GM23338 (cell line): ENCODE measurements around the gene ANO6. TPM values are rescaled to one million over a fixed set of nuclear protein-coding genes. Genes with fewer than 3 reads are reported as not detected.

Experiments
- ATAC-seq: fragments of 200-7000 bp; cut with Tn5 transposase; 3 replicates; pipeline ENCODE4 v1.9.1; 2020
- DNase-seq: peaks from one replicate; pipeline ENCODE4 v3.0.0-alpha.2; 2015; ENCODE audit warnings: low spot score
- H2AFZ ChIP-seq: fragments of 200-600 bp; sonication (generic); 2 replicates; pipeline ENCODE4 v1.8.0; 2016; ENCODE audit warnings: antibody characterized with exemption, mild to moderate bottlenecking, moderate library complexity
- H3F3A ChIP-seq: fragments of 200-600 bp; sonication (generic); replicated peaks from 2 replicates; pipeline ENCODE4 v1.8.0; 2017; ENCODE audit warnings: antibody characterized with exemption, mixed run types, low read depth
- H3K27ac ChIP-seq: fragments of 200-600 bp; sonication (generic); 2 replicates; pipeline ENCODE4 v1.6.1; 2016; ENCODE audit warnings: low read depth
- H3K27me3 ChIP-seq: fragments of 200-600 bp; sonication (generic); 2 replicates; pipeline ENCODE4 v1.8.0; 2016; ENCODE audit warnings: mild to moderate bottlenecking, mixed run types, moderate library complexity; ENCODE audit not compliant: insufficient read depth
- H3K36me3 ChIP-seq: fragments of 200-600 bp; sonication (generic); 2 replicates; pipeline ENCODE4 v1.8.0; 2016; ENCODE audit warnings: mild to moderate bottlenecking; ENCODE audit not compliant: insufficient read depth
- H3K4me1 ChIP-seq: fragments of 200-600 bp; sonication (generic); 2 replicates; pipeline ENCODE4 v1.8.0; 2016; ENCODE audit warnings: mild to moderate bottlenecking, moderate library complexity; ENCODE audit not compliant: insufficient read depth
- H3K4me2 ChIP-seq: fragments of 200-600 bp; sonication (generic); 2 replicates; pipeline ENCODE4 v1.7.1; 2017; ENCODE audit warnings: mixed run types
- H3K4me3 ChIP-seq: fragments of 200-600 bp; sonication (generic); 2 replicates; pipeline ENCODE4 v1.6.1; 2016; ENCODE audit warnings: mixed run types
- H3K79me2 ChIP-seq: fragments of 200-600 bp; sonication (generic); replicated peaks from 2 replicates; pipeline ENCODE4 v1.8.0; 2017; ENCODE audit warnings: mild to moderate bottlenecking; ENCODE audit not compliant: insufficient read depth
- H3K9me2 ChIP-seq: fragments of 200-600 bp; sonication (generic); 2 replicates; pipeline ENCODE4 v1.8.0; 2017; ENCODE audit not compliant: insufficient read depth
- H4K20me1 ChIP-seq: fragments of 200-600 bp; sonication (generic); replicated peaks from 2 replicates; pipeline ENCODE4 v1.8.0; 2017; ENCODE audit warnings: mild to moderate bottlenecking; ENCODE audit not compliant: insufficient read depth
- H3K27ac Mint-ChIP-seq: 2 replicates; pipeline ENCODE4 v1.8.0; 2020; ENCODE audit warnings: inconsistent platforms, mild to moderate bottlenecking, moderate library complexity, mixed read lengths
- H3K27me3 Mint-ChIP-seq: 3 replicates; pipeline ENCODE4 v1.8.0; 2022; ENCODE audit warnings: low read depth, mild to moderate bottlenecking, moderate library complexity, mixed read lengths, inconsistent platforms; ENCODE audit not compliant: insufficient read depth, poor library complexity
- H3K36me3 Mint-ChIP-seq: 3 replicates; pipeline ENCODE4 v1.8.0; 2021; ENCODE audit warnings: low read depth, mild to moderate bottlenecking, inconsistent platforms, moderate library complexity, mixed read lengths
- H3K4me1 Mint-ChIP-seq: 3 replicates; pipeline ENCODE4 v1.8.0; 2020; ENCODE audit warnings: mild to moderate bottlenecking, inconsistent platforms, mixed read lengths
- H3K4me3 Mint-ChIP-seq: 3 replicates; pipeline ENCODE4 v1.8.0; 2021; ENCODE audit warnings: moderate library complexity, mild to moderate bottlenecking, inconsistent platforms, mixed read lengths
- H3K9me3 Mint-ChIP-seq: 3 replicates; pipeline ENCODE4 v1.8.0; 2020; ENCODE audit warnings: moderate library complexity, mild to moderate bottlenecking, inconsistent platforms, mixed read lengths
- CREB1 ChIP-seq: fragments of 250-450 bp; sonication (Bioruptor Pico); IDR thresholded peaks from 2 replicates; pipeline ENCODE4 v1.5.0; 2020; ENCODE audit warnings: low read depth, mild to moderate bottlenecking, moderate library complexity
- CTCF ChIP-seq, 2 experiments: fragments of 200-600 bp in 1 of 2; sonication (generic) in 1 of 2; conservative IDR thresholded peaks; 2 replicates each; pipeline versions ENCODE4 v1.5.1 to v1.6.1; 2016 to 2017; ENCODE audit warnings: antibody characterized with exemption in 2 of 2, low read depth in 2 of 2, mild to moderate bottlenecking in 2 of 2, moderate library complexity in 1 of 2
- EZH2 ChIP-seq: fragments of 200-600 bp; sonication (generic); IDR thresholded peaks from one replicate; pipeline ENCODE4 v1.8.0; 2017; ENCODE audit warnings: antibody characterized with exemption, mild to moderate bottlenecking, low read depth; ENCODE audit not compliant: unreplicated experiment
- EZH2phosphoT487 ChIP-seq: fragments of 200-600 bp; sonication (generic); IDR thresholded peaks from one replicate; pipeline ENCODE4 v1.8.1; 2018; ENCODE audit warnings: antibody characterized with exemption; ENCODE audit not compliant: unreplicated experiment
- JUNB ChIP-seq: IDR thresholded peaks from one replicate; pipeline ENCODE4 v1.6.1; 2016; ENCODE audit warnings: antibody characterized with exemption; ENCODE audit not compliant: unreplicated experiment
- NANOG ChIP-seq: IDR thresholded peaks from 2 replicates; pipeline ENCODE4 v1.6.1; 2016; ENCODE audit warnings: antibody characterized with exemption, borderline replicate concordance
- POLR2AphosphoS5 ChIP-seq: IDR thresholded peaks from 2 replicates; pipeline ENCODE4 v1.6.1; 2016; ENCODE audit warnings: antibody characterized with exemption, low read depth
- STAT1 ChIP-seq: IDR thresholded peaks from one replicate; pipeline ENCODE4 v1.6.1; 2016; ENCODE audit warnings: antibody characterized with exemption; ENCODE audit not compliant: unreplicated experiment
- ZNF114 ChIP-seq: fragments of 250-450 bp; sonication (Bioruptor Pico); IDR thresholded peaks from 2 replicates; pipeline ENCODE4 v1.5.0; 2020; ENCODE audit warnings: mild to moderate bottlenecking, moderate library complexity
- ZNF331 ChIP-seq: fragments of 250-450 bp; sonication (Bioruptor Pico); IDR thresholded peaks from 2 replicates; pipeline ENCODE4 v1.5.0; 2020; ENCODE audit warnings: low read depth, mild to moderate bottlenecking, moderate library complexity
- polyA plus RNA-seq: library from polyadenylated mRNA; unstranded; fragments of >200 nt; fragmentation: Nextera tagmentation; extraction: Ambion mirVana; gene quantifications from 2 replicates; pipeline ENCODE4 v1.2.1, GENCODE V29; 2016
- total RNA-seq: library from RNA; depleted of rRNA; stranded (reverse); fragments of >200 nt; shearing (Covaris generic); gene quantifications from 2 replicates; pipeline ENCODE4 v1.2.3, GENCODE V29; 2014
- TF ChIP-seq, protein P1 (sequence below): IDR thresholded peaks from 2 replicates; pipeline ENCODE4 v1.6.1; 2016; ENCODE audit warnings: antibody characterized with exemption
- TF ChIP-seq, protein P2 (sequence below): IDR thresholded peaks from one replicate; pipeline ENCODE4 v1.6.1; 2018; ENCODE audit warnings: antibody characterized with exemption; ENCODE audit not compliant: unreplicated experiment
- TF ChIP-seq, protein P3 (sequence below): fragments of 250-450 bp; sonication (Bioruptor Pico); IDR thresholded peaks from 2 replicates; pipeline ENCODE4 v1.5.0; 2020; ENCODE audit warnings: mild to moderate bottlenecking, moderate library complexity

The ANO6 gene
- total and polyA plus RNA-seq, 2 experiments from 2014 or later: 21.1 to 48.9 TPM

GRCh38 chr12:45337835-45338234, 121.9 kb downstream of the ANO6 start:
- H3K36me3 Mint-ChIP-seq: no peaks in the 10 kb centered on the region
- peaks cover 26% of the 10 kb centered on the region for H3K4me1 Mint-ChIP-seq
- H3K9me3 Mint-ChIP-seq: no peaks in the 10 kb centered on the region
- Histone ChIP-seq H3K9me2 (no peaks in the 10 kb centered on the region), H3K27ac (no peak overlapping the region), H4K20me1 (no peaks in the 10 kb centered on the region), H2AFZ (no peak overlapping the region), H3K4me3 (no peak overlapping the region), H3K4me1 (peaks cover 13% of the 10 kb centered on the region; the same call in 1 of the 2 replicates), H3K27me3 (no peaks in the 10 kb centered on the region), H3K79me2 (no peaks in the 10 kb centered on the region), H3K4me2 (no peak overlapping the region), H3F3A (no peaks in the 10 kb centered on the region), H3K36me3 (no peaks in the 10 kb centered on the region)
- 0 out of 2 replicates have a peak overlapping the region, but pooled peaks have one; percentile 71 for H3K27ac Mint-ChIP-seq
- TF ChIP-seq CTCF (conservative IDR thresholded peaks at IDR 0.05; ENCODE audit: low read depth in 2 of 2): no peak
- no peak for TF ChIP-seq ZNF331 (CRISPR knock-in tag)
- no peak for TF ChIP-seq POLR2AphosphoS5
- TF ChIP-seq, protein P1, sequence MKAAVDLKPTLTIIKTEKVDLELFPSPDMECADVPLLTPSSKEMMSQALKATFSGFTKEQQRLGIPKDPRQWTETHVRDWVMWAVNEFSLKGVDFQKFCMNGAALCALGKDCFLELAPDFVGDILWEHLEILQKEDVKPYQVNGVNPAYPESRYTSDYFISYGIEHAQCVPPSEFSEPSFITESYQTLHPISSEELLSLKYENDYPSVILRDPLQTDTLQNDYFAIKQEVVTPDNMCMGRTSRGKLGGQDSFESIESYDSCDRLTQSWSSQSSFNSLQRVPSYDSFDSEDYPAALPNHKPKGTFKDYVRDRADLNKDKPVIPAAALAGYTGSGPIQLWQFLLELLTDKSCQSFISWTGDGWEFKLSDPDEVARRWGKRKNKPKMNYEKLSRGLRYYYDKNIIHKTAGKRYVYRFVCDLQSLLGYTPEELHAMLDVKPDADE: no peak
- no peak for TF ChIP-seq EZH2
- no peak for TF ChIP-seq ZNF114
- no peak for TF ChIP-seq JUNB
- TF ChIP-seq, protein P2, sequence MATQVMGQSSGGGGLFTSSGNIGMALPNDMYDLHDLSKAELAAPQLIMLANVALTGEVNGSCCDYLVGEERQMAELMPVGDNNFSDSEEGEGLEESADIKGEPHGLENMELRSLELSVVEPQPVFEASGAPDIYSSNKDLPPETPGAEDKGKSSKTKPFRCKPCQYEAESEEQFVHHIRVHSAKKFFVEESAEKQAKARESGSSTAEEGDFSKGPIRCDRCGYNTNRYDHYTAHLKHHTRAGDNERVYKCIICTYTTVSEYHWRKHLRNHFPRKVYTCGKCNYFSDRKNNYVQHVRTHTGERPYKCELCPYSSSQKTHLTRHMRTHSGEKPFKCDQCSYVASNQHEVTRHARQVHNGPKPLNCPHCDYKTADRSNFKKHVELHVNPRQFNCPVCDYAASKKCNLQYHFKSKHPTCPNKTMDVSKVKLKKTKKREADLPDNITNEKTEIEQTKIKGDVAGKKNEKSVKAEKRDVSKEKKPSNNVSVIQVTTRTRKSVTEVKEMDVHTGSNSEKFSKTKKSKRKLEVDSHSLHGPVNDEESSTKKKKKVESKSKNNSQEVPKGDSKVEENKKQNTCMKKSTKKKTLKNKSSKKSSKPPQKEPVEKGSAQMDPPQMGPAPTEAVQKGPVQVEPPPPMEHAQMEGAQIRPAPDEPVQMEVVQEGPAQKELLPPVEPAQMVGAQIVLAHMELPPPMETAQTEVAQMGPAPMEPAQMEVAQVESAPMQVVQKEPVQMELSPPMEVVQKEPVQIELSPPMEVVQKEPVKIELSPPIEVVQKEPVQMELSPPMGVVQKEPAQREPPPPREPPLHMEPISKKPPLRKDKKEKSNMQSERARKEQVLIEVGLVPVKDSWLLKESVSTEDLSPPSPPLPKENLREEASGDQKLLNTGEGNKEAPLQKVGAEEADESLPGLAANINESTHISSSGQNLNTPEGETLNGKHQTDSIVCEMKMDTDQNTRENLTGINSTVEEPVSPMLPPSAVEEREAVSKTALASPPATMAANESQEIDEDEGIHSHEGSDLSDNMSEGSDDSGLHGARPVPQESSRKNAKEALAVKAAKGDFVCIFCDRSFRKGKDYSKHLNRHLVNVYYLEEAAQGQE: no peak
- no peak for TF ChIP-seq NANOG
- TF ChIP-seq CREB1 (CRISPR knock-in tag): no peak
- TF ChIP-seq, protein P3, sequence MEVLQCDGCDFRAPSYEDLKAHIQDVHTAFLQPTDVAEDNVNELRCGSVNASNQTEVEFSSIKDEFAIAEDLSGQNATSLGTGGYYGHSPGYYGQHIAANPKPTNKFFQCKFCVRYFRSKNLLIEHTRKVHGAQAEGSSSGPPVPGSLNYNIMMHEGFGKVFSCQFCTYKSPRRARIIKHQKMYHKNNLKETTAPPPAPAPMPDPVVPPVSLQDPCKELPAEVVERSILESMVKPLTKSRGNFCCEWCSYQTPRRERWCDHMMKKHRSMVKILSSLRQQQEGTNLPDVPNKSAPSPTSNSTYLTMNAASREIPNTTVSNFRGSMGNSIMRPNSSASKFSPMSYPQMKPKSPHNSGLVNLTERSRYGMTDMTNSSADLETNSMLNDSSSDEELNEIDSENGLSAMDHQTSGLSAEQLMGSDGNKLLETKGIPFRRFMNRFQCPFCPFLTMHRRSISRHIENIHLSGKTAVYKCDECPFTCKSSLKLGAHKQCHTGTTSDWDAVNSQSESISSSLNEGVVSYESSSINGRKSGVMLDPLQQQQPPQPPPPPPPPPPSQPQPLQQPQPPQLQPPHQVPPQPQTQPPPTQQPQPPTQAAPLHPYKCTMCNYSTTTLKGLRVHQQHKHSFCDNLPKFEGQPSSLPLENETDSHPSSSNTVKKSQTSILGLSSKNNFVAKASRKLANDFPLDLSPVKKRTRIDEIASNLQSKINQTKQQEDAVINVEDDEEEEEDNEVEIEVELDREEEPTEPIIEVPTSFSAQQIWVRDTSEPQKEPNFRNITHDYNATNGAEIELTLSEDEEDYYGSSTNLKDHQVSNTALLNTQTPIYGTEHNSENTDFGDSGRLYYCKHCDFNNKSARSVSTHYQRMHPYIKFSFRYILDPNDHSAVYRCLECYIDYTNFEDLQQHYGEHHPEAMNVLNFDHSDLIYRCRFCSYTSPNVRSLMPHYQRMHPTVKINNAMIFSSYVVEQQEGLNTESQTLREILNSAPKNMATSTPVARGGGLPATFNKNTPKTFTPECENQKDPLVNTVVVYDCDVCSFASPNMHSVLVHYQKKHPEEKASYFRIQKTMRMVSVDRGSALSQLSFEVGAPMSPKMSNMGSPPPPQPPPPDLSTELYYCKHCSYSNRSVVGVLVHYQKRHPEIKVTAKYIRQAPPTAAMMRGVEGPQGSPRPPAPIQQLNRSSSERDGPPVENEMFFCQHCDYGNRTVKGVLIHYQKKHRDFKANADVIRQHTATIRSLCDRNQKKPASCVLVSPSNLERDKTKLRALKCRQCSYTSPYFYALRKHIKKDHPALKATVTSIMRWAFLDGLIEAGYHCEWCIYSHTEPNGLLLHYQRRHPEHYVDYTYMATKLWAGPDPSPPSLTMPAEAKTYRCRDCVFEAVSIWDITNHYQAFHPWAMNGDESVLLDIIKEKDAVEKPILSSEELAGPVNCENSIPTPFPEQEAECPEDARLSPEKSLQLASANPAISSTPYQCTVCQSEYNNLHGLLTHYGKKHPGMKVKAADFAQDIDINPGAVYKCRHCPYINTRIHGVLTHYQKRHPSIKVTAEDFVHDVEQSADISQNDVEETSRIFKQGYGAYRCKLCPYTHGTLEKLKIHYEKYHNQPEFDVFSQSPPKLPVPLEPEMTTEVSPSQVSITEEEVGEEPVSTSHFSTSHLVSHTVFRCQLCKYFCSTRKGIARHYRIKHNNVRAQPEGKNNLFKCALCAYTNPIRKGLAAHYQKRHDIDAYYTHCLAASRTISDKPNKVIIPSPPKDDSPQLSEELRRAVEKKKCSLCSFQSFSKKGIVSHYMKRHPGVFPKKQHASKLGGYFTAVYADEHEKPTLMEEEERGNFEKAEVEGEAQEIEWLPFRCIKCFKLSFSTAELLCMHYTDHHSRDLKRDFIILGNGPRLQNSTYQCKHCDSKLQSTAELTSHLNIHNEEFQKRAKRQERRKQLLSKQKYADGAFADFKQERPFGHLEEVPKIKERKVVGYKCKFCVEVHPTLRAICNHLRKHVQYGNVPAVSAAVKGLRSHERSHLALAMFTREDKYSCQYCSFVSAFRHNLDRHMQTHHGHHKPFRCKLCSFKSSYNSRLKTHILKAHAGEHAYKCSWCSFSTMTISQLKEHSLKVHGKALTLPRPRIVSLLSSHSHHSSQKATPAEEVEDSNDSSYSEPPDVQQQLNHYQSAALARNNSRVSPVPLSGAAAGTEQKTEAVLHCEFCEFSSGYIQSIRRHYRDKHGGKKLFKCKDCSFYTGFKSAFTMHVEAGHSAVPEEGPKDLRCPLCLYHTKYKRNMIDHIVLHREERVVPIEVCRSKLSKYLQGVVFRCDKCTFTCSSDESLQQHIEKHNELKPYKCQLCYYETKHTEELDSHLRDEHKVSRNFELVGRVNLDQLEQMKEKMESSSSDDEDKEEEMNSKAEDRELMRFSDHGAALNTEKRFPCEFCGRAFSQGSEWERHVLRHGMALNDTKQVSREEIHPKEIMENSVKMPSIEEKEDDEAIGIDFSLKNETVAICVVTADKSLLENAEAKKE: no peak
- TF ChIP-seq EZH2phosphoT487: no peak
- no peak for TF ChIP-seq STAT1
- peaks cover 1% of the 10 kb centered on the region for H3K27me3 Mint-ChIP-seq
- no peak for DNase-seq
- no peak for ATAC-seq
- H3K4me3 Mint-ChIP-seq: no peak overlapping the region
